ENCODE measurements around the gene H1-8. TPM values are rescaled to one million over a fixed set of nuclear protein-coding genes. Genes with fewer than 3 reads are reported as not detected.

H1-8 gene
- total and polyA plus RNA-seq, 9 of the 15 experiments (the other 6 are each of a cell fraction or from before 2014, with no cell fraction given), result not detected

DNA sequence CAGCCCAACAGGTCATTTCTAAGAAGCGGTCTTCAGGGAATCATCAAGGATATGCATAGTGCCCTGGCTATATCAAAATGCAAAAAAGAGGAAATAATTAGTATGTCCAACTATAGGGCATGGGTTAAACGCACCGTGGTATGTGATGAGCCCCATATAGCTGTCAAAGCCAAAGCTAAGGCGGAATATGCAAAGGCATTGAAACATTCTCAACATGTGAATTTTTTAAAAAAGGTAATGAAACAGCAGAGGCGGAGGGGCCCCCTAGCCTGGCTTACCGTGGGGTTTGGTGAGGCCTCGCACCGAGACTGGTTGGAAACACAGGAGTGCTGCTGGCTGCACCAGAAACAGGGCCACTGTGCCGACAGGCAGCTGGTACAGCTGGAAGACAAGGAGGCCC, 40.3 kb downstream of the H1-8 start:
- Histone ChIP-seq H3K27ac (ENCODE audit: extremely low read depth, low read depth, low read length) (no peak overlapping the region), H3K4me1 (replicated peaks in 1 of 2; ENCODE audit: control insufficient read depth in 2 of 2, insufficient read depth in 2 of 2, low read length in 2 of 2) (peaks cover 14 to 56% of the 10 kb centered on the region in 2 experiments; a peak in 4 of 5 replicates), H3K79me2 (ENCODE audit: control insufficient read depth, insufficient read depth, low read length) (no peaks in the 10 kb centered on the region; the same call in 2 of the 3 replicates), H3K4me2 (ENCODE audit: insufficient read depth, low read length) (no peak overlapping the region), H4K20me1 (replicated peaks; ENCODE audit: control insufficient read depth, insufficient read depth, low read length) (no peaks in the 10 kb centered on the region), H3K9me1 (ENCODE audit: control insufficient read depth, insufficient read depth, low read length) (no peaks in the 10 kb centered on the region), H2AFZ (ENCODE audit: low read depth, low read length) (no peak overlapping the region), H3K9ac (ENCODE audit: insufficient read depth in 1 of 2, low read depth in 2 of 2, low read length in 2 of 2) (no peak overlapping the region), H3K9me3 (replicated peaks; ENCODE audit: control insufficient read depth, insufficient read depth, low read depth, low read length) (no peaks in the 10 kb centered on the region), H3K36me3 (ENCODE audit: control insufficient read depth, insufficient read depth, low read length) (peaks cover 22% of the 10 kb centered on the region; the same call in 2 of the 3 replicates), H3K27me3 (ENCODE audit: control insufficient read depth in 2 of 2, insufficient read depth in 2 of 2, low read length in 2 of 2) (no peaks in the 10 kb centered on the region), H3K4me3 (no peak overlapping the region)
- intact Hi-C loops (cut with micrococcal nuclease), result no loop called here
- WGBS (ENCODE audit: insufficient coverage, low coverage, missing lambda C conversion rate), result 69% methylated on average over 7 of the region's 9 CpGs
- in situ Hi-C loops (cut with MboI), result no loop called here
- POLR2A ChIA-PET, result interaction anchor here (0.6 to 0.7 kb wide), 2 partner anchors 135 to 268 kb away, joined by 3 read pairs; no protein-coding TSS in a partner anchor
- DNase-seq (ENCODE audit: extremely low read depth in 1 of 4, low spot score in 3 of 4) (no peak), FAIRE-seq (no peak), ATAC-seq (no peak)
- BruUV-seq (replicated peaks), result no TSS peak
- CTCF ChIA-PET (ENCODE audit: low intra/inter-chr PET ratio), result no interaction called here
- no peak for TF ChIP-seq NFIX (CRISPR knock-in tag; IDR thresholded peaks at IDR 0.05; ENCODE audit: low read depth)
- TF ChIP-seq, protein P1, sequence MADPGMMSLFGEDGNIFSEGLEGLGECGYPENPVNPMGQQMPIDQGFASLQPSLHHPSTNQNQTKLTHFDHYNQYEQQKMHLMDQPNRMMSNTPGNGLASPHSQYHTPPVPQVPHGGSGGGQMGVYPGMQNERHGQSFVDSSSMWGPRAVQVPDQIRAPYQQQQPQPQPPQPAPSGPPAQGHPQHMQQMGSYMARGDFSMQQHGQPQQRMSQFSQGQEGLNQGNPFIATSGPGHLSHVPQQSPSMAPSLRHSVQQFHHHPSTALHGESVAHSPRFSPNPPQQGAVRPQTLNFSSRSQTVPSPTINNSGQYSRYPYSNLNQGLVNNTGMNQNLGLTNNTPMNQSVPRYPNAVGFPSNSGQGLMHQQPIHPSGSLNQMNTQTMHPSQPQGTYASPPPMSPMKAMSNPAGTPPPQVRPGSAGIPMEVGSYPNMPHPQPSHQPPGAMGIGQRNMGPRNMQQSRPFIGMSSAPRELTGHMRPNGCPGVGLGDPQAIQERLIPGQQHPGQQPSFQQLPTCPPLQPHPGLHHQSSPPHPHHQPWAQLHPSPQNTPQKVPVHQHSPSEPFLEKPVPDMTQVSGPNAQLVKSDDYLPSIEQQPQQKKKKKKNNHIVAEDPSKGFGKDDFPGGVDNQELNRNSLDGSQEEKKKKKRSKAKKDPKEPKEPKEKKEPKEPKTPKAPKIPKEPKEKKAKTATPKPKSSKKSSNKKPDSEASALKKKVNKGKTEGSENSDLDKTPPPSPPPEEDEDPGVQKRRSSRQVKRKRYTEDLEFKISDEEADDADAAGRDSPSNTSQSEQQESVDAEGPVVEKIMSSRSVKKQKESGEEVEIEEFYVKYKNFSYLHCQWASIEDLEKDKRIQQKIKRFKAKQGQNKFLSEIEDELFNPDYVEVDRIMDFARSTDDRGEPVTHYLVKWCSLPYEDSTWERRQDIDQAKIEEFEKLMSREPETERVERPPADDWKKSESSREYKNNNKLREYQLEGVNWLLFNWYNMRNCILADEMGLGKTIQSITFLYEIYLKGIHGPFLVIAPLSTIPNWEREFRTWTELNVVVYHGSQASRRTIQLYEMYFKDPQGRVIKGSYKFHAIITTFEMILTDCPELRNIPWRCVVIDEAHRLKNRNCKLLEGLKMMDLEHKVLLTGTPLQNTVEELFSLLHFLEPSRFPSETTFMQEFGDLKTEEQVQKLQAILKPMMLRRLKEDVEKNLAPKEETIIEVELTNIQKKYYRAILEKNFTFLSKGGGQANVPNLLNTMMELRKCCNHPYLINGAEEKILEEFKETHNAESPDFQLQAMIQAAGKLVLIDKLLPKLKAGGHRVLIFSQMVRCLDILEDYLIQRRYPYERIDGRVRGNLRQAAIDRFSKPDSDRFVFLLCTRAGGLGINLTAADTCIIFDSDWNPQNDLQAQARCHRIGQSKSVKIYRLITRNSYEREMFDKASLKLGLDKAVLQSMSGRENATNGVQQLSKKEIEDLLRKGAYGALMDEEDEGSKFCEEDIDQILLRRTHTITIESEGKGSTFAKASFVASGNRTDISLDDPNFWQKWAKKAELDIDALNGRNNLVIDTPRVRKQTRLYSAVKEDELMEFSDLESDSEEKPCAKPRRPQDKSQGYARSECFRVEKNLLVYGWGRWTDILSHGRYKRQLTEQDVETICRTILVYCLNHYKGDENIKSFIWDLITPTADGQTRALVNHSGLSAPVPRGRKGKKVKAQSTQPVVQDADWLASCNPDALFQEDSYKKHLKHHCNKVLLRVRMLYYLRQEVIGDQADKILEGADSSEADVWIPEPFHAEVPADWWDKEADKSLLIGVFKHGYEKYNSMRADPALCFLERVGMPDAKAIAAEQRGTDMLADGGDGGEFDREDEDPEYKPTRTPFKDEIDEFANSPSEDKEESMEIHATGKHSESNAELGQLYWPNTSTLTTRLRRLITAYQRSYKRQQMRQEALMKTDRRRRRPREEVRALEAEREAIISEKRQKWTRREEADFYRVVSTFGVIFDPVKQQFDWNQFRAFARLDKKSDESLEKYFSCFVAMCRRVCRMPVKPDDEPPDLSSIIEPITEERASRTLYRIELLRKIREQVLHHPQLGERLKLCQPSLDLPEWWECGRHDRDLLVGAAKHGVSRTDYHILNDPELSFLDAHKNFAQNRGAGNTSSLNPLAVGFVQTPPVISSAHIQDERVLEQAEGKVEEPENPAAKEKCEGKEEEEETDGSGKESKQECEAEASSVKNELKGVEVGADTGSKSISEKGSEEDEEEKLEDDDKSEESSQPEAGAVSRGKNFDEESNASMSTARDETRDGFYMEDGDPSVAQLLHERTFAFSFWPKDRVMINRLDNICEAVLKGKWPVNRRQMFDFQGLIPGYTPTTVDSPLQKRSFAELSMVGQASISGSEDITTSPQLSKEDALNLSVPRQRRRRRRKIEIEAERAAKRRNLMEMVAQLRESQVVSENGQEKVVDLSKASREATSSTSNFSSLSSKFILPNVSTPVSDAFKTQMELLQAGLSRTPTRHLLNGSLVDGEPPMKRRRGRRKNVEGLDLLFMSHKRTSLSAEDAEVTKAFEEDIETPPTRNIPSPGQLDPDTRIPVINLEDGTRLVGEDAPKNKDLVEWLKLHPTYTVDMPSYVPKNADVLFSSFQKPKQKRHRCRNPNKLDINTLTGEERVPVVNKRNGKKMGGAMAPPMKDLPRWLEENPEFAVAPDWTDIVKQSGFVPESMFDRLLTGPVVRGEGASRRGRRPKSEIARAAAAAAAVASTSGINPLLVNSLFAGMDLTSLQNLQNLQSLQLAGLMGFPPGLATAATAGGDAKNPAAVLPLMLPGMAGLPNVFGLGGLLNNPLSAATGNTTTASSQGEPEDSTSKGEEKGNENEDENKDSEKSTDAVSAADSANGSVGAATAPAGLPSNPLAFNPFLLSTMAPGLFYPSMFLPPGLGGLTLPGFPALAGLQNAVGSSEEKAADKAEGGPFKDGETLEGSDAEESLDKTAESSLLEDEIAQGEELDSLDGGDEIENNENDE (IDR thresholded peaks at IDR 0.05; ENCODE audit: low read depth, low read length), result no peak
- TF ChIP-seq, protein P2, sequence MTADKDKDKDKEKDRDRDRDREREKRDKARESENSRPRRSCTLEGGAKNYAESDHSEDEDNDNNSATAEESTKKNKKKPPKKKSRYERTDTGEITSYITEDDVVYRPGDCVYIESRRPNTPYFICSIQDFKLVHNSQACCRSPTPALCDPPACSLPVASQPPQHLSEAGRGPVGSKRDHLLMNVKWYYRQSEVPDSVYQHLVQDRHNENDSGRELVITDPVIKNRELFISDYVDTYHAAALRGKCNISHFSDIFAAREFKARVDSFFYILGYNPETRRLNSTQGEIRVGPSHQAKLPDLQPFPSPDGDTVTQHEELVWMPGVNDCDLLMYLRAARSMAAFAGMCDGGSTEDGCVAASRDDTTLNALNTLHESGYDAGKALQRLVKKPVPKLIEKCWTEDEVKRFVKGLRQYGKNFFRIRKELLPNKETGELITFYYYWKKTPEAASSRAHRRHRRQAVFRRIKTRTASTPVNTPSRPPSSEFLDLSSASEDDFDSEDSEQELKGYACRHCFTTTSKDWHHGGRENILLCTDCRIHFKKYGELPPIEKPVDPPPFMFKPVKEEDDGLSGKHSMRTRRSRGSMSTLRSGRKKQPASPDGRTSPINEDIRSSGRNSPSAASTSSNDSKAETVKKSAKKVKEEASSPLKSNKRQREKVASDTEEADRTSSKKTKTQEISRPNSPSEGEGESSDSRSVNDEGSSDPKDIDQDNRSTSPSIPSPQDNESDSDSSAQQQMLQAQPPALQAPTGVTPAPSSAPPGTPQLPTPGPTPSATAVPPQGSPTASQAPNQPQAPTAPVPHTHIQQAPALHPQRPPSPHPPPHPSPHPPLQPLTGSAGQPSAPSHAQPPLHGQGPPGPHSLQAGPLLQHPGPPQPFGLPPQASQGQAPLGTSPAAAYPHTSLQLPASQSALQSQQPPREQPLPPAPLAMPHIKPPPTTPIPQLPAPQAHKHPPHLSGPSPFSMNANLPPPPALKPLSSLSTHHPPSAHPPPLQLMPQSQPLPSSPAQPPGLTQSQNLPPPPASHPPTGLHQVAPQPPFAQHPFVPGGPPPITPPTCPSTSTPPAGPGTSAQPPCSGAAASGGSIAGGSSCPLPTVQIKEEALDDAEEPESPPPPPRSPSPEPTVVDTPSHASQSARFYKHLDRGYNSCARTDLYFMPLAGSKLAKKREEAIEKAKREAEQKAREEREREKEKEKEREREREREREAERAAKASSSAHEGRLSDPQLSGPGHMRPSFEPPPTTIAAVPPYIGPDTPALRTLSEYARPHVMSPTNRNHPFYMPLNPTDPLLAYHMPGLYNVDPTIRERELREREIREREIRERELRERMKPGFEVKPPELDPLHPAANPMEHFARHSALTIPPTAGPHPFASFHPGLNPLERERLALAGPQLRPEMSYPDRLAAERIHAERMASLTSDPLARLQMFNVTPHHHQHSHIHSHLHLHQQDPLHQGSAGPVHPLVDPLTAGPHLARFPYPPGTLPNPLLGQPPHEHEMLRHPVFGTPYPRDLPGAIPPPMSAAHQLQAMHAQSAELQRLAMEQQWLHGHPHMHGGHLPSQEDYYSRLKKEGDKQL (CRISPR knock-in tag; IDR thresholded peaks at IDR 0.05; ENCODE audit: borderline replicate concordance), result no peak
